Activated CD4-positive, alpha-beta T cell treated with anti-CD3 and anti-CD28 coated beads for 1 hour (primary cell): ENCODE results near the gene MAN2B2.

Experiments used
- DNase-seq: peaks from one replicate; pipeline ENCODE4 v3.0.0-alpha.2; 2020

Gene MAN2B2

DNA sequence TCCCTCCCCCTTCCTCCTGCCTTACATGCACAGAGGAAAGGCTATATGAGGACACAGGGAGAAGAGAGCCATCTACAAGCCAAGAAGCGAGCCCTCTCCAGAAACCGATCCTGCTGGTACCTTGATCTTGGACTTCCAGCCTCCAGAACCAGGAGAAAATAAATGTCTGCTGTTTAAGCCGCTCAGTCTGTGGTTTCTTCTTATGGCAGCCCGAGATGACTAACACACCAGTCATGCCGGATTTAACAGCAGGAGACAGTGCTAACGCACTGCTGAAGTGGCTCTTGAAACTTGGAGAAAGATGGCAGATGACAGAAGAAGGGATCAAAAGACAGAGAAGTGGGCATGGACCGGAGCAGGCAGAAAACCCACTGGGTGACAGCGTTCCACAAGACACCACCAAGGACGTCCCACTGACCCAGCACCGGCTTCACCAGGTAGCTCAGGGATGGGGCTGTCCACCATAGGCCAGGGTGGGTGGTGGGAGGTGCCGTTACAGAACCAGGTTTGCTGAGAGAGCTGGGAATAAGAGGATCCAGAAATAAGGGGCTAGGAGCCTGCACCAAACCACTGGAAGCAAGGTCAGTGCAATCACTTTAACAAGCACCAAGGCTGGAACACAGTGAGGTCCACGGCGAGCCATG lies 6.2 kb upstream of the MAN2B2 start:
- no peak for DNase-seq

DNA sequence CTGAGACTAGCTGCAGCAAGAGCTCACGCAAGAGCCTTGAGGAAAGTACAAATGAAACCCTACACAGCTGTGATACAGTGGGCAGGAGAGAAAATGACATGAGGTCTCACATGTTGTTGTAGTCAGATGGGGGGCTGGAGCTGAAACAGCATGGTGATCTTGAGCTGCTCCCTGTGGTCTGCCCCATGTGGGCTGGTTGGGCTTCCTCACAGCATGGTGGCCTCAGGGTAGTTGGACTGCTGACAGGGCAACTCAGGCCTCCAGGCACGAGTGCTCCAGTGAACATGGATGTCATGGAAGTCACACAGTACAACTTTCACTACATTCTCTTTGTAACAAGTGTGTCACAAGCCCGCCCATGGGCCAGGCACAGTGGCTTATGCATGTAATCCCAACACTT lies 3.4 kb upstream of the MAN2B2 start:
- DNase-seq, result no peak

DNA sequence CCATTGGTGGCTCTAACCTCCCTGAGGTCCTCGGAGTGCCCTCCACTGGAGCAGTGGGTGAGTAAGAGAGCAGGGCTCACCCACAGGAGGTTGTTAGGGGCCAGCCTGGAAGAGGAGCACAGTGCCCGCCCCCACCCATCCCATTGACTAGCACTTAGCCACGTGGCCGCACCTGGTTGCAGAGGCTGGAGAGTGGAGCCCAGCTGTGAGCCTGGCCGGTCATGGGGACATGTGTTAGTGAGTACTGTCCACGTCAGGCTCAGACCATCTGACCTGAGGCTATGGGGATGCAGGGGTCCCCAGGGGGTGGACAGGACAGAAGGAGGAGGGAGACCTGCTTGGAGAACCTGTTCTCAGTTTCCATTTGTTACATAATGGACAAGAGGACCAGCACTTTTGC lies 1.4 kb upstream of the MAN2B2 start:
- DNase-seq, result no peak

DNA sequence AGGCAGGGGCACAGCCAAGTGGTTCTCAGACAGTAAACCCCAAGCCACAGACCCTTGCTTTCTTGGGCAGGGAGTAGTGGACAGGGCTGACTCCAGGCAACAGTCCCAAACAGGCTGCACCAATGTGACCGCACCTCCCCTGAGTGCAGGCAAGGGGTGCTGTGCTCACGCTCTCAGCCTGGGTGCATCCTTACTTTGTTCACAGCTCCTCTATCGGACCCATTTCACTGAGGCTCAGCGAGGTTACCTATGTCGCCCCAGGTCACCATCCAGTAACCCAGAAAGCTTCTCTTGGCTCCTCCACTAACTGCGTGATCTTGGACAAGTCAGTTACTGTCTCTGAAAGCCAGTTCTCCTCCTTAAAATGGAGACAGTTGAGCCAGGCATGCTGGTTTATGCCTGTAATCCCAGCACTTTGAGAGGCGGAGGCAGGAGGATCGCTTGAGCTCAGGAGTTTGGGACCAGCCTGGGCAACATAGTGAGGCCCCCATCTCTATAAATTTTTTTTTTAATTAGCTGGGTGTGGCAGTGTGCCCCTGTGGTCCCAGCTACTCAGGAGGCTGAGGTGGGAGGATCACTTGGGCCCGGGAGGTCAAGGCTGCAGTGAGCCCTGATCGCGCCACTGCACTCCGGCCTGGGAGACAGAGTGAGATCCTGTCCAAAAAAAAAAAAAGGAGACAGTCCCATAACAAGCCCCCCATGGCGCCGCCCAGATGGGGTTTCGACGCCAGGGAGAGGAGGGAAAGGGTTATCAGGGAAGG lies 823 bp upstream of the MAN2B2 start:
- DNase-seq, result no peak

DNA sequence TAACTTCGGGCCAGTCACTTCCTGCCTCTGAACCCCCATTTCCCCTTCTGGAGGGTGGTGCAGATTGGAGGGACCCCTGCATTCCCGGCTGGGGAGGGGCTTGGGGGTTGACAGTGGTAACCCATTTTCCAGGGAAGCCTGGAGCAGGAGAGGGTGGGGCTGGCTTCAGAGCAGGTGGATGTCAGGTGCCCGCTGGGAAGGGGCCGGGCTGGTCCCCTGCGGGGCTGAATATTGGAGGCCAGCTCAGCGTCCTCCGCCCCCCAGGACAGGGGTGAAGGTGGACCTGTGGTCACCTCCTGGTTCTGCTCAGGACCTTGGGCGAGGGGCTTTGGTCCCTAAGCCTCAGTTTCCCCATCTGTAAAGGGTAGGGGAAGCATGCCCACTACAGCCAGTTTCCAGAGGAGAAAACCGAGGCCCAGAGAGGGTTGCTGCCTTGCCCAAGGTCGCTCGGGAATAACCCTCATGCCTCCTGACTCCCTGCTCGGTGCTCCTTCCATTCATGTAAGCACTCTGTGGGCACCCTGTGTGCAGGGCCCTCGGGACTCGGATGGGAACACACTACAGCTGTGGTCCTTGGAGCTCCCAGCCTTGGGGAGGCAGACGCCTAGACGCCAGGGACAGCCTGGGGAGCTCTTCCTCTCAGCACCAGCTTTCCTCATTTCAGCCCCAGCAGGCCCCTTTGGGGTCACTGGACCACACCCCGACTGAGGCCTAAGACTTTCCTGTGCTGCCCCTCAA lies 683 bp downstream of the MAN2B2 start:
- DNase-seq, result no peak

DNA sequence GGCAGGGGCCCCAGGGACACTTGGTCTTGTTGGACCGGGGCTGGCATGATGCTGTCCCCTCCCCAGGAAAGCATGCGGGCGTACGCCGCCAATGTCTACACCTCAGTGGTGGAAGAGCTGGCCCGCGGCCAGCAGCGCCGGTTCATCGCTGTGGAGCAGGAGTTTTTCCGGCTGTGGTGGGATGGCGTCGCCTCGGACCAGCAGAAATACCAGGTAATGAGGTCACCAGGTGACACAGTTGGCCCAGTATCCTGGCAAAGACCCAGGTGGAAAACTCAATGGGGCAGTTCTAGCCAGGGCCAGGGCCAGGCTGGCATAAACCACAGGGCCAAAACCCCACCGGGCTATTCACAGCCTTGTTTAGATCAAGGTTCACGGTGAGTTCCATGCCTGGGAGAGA lies 1.5 kb downstream of the MAN2B2 start:
- DNase-seq, result no peak

DNA sequence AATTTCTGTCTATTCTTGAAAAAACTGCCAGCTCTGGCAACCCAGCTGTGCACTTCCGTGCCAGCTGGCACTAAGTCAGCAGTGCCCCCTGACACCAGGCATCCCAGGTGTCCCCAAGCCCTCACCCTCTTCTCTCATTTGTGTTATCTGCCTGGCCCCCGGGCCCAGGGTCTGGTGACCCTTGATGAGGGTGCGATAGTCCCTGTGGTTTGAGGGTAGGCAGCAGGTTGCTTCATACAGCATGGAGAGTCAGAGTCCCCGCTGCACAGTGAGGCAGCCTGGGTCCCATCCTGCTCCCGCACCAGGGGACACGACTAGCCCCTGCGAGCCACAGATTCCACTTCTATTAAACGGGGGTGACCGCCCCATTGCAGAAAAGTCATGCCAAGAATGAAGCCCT lies 1.9 kb downstream of the MAN2B2 start:
- no peak for DNase-seq

DNA sequence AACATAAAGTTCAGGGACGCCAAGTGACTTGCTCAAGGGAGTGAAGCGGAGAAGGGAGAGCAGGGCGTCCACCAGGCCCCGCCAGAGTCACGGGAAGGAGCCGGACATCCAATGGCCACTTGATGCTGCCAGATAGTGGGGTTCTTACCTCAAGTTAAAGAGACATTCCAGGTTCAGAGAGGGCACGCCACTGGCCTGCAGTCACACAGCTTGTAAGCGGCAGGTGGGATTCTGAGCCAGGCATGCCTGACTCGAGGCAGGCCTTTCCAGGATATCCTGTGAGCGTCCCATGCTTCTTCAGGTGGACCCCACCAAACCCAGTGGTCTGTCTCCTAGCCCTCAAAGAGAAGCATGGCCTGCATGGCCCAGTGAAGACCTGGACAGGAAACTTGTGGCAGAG lies 2.4 kb downstream of the MAN2B2 start:
- no peak for DNase-seq

DNA sequence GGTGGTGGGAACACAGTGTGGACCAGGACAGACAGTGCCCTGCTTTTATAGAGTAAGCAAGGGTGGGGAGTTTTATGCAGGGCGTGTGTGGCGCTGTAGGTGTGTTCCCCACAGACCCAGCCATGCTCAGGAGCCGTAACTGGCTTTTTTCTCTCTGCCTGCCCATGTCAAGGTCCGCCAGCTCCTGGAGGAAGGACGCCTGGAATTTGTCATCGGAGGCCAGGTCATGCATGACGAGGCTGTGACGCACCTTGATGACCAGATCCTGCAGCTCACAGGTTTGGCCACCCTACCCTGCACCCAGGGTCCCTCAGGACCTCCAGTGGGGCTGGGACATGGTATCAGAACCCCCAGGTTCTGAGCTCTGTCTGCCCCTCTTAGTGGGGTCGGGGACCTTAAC lies 3.2 kb downstream of the MAN2B2 start:
- no peak for DNase-seq

DNA sequence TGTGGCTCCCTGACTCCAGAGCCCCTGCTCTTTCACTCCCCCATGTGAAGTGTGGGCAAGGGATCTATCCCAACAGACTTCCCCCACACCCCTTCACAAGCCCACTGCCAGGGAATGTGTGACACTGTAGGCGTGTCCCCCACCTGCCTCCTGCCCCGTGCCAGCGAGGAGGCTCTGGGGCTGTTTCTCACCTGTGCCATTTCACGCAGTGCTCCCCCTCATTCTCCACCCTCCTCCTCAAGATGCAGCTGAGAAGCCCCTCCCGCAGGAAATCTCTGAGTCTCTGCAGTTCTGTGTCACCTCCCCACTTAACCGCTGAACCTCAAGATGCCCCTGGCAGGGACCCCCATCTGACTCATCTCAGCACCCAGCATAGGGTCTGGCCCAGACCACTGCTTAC lies 5.4 kb downstream of the MAN2B2 start:
- DNase-seq, result no peak

DNA sequence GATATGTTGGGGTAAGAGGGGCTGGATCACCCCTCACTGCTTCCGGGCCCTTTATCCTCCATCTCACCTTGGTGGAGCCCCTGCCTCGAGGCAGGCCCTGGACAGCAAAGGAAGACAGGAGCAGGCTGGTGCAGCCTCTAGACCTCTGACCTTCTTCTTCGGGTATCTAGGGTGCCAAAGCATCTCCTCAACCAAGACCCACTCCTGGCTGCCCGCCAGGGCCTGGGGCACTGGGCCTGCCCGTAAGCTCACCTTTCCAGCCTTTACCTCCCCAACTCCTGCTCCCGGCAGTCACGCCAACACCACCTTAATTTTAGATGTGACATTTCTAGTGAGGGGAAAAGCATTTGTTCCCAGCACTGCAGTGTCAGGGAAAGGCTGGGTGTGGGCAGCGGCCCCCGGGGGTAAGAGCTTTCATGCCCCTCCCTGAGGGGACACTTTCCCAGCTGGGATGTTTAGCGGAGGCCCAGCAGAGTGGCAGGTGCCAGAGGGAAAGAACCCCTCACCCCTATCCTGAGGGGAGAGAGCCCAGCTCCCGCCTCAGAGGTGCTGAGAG lies 6.7 kb downstream of the MAN2B2 start:
- no peak for DNase-seq

DNA sequence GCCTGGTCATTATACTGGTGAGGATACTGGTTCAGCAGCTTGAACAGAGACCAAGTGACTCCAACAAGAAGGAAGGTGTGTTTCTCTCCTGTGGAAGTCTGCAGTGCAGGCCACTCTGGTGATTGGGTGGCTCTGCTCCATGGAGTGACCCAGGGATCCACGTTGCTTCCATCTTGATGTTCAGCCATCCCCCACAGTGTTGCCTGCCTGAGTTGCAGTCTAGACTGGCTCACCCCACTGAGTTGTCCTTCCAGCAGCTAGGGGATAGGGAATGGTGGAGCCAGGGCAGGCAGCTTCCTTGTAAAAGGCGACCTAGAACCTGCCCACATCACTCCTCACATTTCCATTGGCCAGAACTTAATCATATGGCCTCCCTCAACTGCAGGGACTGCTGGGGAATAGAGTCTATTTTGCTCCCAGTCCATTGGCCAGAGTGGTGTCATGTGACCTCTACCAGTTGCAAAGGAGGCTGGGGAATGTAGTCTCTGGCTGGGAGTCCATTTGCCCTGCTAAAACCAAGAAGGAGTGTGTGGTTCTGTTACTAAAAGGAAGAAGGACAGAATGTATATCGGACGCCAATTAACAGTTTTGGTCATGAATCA lies 8.0 kb downstream of the MAN2B2 start:
- DNase-seq, result no peak

DNA sequence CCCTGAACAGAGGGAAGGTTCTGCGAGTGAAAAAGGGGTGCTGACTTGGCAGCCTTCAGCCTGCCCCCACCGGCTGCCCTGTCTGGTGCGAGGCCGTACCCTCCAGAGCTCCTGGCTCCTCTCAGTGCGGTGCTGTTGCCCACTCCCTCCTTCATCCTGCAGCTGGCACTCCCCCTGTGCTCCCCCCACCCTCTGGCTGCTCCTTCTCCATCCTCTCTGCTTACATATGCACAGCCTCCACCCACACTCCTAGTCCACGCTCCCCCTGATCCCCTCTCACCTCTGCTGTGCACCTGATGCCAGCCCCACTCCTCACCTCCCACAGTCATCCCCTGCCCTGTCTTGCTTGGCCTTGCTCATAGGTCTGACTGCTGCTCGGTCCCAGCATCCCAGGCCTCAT lies 9.9 kb downstream of the MAN2B2 start:
- DNase-seq, result no peak

DNA sequence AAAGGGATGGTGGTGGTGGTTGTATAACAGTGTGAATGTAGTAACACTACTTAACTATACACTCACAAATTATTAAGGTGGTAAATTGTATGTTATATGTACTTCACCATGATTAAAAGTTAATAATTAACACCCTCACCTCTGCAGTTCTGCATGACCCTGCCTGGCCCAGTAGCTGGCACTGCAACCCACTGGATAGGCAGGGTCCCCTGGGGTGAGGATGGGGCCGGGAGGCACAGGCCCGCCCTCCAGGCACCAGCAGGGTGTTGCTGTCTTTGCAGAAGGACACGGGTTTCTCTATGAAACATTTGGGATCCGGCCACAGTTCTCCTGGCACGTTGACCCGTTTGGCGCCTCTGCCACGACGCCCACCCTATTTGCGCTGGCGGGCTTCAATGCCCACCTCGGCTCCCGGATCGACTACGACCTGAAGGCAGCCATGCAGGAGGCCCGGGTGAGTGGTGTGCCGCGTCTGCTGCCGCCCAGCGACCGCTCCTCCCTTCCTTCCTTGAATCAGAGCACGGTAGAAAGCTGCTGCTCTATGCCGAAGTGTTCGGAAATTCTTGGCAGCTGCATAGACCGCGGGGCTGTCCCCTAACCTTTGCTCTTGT lies 11.8 kb downstream of the MAN2B2 start:
- DNase-seq, result no peak

DNA sequence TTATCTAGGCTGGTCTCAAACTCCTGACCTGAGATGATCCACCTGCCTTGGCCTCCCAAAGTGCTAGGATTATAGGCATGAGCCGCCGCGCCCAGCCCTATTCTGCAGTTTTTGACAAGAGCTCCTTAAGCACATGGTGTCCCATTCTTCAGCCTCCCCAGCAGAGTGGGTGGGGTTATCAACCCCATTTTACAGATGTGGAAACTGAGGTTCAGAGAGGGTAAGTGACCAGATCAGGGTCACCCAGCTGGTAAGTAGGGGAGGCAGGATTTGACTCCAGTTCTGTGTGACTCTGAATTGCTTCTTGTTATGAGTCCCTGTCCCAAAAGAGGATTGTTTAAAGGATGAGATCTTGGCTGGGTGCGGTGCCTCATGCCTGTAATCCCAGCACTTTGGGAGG lies 14.5 kb downstream of the MAN2B2 start:
- no peak for DNase-seq

DNA sequence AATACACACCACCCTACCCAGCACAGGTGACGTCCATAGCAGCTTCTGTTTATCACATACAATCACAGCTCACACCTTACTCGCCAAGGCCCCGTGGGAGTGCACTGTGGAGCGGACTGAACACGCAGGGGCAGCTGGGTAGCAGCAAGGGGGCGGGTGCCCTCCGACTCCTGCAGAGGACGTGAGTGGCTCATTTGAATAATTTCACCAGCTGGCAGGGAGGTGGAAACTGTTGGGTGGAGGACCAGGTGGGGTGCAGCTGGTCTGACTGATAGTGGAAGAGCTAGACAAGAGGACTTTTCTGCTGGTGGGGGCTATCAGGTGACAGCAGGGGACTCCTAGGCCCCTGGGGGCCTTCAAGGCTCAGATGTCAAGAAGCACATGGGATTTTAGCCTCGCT lies 16.3 kb downstream of the MAN2B2 start:
- no peak for DNase-seq

DNA sequence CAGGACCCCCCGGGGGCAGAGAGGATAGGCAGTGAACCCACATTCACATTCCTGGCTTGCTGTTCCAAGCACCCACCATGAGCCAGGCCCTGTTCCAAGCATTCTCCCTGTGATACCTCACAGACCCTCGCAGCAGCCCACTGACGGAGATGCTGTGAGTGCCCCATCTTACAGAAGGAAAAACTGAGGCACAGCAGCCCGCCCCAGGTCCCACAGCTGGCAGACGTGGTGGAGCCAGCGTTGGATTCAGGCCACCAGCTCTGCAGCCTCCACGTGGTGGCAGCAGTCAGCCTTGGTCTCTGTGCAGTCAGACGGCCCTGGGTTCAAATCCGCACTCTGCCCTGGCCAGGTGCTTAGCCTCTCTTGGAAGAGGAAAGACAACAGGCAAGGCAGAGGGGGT lies 16.8 kb downstream of the MAN2B2 start:
- DNase-seq, result no peak

DNA sequence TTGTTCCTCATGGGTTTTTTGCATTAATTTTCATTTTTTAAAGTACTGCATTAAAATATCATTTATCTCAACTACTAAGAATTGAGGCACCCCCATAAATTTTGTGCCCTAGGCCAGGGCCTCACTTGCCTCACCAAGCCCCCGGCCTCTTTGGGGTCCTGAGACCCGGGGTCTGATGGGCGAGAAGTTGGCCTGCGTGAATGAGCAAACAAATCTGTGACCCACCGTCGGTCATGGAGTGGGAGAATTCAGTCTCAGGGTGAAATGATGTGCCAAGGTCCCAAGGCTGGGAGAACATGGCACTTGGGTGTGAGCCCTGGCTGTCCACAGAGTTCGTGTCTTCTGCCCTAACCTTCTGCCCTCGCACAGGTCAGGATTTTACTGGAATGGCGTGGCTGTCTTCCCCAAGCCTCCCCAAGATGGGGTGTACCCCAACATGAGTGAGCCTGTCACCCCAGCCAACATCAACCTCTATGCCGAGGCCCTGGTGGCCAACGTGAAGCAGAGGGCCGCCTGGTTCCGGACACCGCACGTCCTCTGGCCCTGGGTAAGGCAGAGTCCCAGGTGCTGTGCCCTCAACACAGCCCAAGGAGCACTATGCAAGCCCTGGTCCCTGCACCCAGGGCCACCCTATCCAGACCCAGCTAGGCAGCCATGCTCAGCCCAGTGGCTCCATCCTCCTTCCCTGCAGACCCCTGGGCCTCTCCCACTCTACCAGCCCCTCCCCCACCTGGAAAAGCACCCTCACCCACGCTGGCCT lies 18.0 kb downstream of the MAN2B2 start:
- no peak for DNase-seq

DNA sequence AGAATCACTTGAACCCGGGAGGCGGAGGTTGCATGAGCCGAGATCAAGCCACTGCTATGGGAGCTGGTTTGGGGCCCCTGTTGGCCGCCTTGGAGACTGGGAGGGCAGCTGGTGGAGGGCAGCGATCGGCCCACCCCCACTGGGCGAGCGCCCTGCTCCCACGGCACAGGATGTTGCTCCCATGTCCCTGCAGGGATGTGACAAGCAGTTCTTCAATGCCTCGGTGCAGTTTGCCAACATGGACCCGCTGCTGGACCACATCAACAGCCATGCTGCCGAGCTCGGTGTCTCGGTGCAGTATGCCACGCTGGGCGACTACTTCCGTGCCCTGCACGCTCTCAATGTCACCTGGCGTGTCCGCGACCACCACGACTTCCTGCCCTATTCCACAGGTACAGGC lies 19.4 kb downstream of the MAN2B2 start:
- no peak for DNase-seq

DNA sequence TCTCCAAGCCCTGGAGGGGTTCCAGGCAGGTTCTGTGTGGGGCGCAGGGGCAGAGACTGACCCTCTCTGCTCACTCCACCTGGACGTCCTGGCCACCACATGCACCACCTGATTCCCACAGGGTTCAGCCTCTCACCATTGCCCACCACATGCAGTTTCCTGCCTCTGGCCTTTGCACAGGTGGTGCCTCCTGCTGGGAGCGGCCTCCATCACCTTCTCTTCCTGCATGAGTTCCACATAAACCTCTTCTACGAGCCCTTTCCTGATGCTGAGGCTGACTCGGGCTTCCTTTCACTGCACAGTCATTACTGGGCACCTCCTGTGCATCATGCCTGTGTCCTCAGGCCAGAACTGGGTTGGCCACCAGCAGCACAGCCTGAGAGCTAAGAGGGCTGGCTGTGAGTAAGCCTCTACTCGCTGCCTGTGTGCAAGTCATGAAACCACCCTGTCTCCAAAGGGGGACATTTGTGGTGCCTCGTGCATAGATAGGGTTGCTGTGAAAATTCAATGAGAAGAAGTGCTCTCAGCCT lies 19.9 kb downstream of the MAN2B2 start:
- DNase-seq, result no peak

DNA sequence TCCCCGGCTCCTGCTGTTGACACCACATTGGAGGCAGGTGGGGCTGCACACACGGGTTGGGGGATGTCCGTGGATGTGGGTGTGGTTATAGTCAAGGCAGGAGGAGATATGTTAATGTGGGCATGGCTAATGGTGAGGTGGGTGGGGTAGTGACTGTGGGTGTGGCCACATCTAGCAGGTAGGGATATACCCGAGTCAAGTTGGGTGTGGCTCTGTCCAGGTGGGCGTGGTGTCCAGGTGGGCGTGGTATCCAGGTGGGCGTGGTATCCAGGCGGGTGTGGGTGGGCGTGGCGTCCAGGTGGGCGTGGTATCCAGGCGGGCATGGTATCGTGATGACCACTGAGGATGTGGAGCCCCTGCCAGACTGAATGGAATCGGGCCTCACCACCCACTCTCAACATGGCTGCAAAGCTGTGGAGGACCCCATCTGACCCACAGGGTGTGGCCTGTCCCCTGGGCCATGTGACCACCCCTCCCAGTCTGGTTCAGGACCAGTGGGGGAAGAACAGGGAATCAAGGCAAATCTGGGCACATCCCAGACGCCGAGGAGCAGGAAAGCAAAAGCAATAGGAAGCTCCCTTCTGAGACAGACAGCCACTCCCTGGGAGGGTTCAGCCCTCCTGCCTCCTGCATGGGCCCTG lies 21.0 kb downstream of the MAN2B2 start:
- no peak for DNase-seq

DNA sequence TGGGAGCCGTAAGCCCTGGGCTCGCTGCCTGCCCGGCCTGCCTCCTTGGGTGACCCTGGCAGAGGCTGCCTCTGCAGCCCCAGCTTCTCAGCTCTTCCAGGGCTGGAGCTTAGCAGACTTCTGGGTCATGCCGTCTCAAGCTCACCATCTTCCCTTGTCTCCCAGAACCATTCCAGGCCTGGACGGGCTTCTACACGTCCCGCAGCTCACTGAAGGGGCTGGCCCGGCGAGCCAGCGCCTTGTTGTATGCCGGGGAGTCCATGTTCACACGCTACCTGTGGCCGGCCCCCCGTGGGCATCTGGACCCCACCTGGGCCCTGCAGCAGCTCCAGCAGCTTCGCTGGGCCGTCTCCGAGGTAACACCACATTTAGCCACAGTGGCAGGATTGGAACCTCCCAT lies 22.0 kb downstream of the MAN2B2 start:
- no peak for DNase-seq
